ENCODE data around the gene NID1. TPM values are rescaled to one million over a fixed set of nuclear protein-coding genes. Genes with fewer than 3 reads are reported as not detected.

NID1 gene
- total RNA-seq, 1 donor, result 204 TPM

DNA sequence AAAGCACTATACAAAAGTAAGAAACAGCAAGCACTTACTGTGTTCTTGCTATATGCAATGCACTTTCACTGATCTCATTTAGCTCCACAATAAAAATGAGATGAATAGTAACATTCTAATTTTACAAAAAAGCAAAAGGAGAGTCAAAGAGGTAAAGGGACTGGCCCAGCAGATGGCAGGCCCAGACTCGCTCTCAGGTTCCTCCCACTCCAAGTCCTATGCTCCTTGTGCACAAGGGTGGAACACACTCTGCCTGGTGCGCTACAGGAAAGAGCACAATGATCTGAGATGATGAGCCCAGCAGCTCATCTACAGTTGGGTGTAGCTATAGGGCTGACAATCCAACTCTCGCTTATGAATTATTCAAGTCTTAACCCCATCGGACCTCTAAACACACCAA lies 104.1 kb downstream of the NID1 start:
- no peak for DNase-seq (ENCODE audit: low read depth)
- no peak overlapping the region for H3K4me3 ChIP-seq (ENCODE audit: low read depth, low read length)
- TF ChIP-seq CTCF (IDR thresholded peaks at IDR 0.05; ENCODE audit: insufficient read depth, low read depth, low read length), result no peak

- no peak for TF ChIP-seq CTCF (IDR thresholded peaks at IDR 0.05; ENCODE audit: insufficient read depth, low read depth, low read length)
- no peak overlapping the region for H3K4me3 ChIP-seq (ENCODE audit: low read depth, low read length)
- no peak for DNase-seq (ENCODE audit: low read depth)
Measured at GRCh38 chr1:235958021-235958420, 106.9 kb downstream of the NID1 start.

DNA sequence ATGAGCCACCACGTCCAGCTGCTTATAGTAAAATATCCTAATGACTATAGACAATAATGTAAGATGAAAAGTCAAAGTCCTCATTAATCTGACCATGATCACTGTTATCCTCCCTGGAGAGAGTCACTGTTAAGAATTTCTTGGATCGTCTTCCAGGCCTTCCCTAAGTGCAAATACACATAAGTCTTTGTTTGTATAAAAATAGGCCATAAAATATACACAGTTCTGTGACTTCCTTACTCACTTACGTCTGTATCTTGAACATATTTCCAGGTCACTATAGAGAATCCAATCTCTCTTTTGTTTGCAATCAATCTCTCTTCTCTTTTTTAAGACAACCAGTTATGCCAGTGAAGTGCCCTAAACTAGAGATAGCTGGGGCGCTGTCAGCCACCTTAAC lies 109.1 kb downstream of the NID1 start:
- DNase-seq (ENCODE audit: low read depth), result peak; percentile 78
- TF ChIP-seq CTCF (IDR thresholded peaks at IDR 0.05; ENCODE audit: insufficient read depth, low read depth, low read length), result no peak
- no peak overlapping the region for H3K4me3 ChIP-seq (ENCODE audit: low read depth, low read length)

DNA sequence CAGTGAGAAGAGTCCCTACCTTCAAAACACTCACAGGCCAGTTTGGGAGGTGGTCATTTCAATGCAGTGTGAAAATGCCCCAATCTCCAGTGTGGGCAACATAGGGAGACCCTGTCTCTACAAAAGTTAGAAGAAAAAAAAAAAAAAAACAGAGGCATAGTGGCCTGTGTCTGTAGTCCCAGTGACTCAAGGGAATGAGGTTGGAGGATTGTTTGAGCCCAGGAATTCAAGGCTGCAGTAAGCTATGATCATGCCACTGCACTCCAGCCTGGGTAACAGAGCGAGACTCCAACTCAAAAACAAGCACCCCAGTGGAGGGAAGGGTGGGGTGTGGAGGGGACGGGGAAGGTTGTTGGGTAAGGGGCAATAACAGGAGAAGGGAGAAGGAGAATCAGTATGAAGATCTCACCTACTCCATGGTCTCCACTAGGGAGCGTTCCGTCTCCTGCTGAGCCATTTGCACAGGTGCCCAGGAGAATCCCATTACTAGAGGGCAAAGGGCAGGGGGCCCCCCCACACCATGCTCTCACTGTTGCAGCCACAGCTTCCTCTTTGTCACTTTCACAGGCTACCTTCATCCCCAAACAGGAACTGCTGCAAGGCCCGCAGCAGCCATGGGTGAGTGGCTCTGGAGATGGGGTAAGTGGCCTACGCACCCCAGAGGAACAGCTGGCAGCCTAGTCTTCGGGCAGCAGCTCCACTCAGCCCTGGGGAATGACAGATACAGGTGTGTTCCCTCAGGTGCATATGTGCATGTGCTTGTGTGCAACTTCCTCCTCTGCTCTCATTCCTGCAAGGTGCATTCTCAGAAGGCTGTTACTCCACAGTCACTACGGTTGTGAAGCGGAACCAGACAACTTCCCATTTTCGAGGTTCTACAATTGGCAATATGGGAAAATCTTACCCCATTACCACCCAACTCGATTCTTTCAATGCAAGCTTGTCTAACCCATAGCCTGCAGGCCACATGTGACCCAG lies 110.3 kb downstream of the NID1 start:
- no peak overlapping the region for H3K4me3 ChIP-seq (ENCODE audit: low read depth, low read length)
- DNase-seq (ENCODE audit: low read depth), result no peak
- no peak for TF ChIP-seq CTCF (IDR thresholded peaks at IDR 0.05; ENCODE audit: insufficient read depth, low read depth, low read length)

DNA sequence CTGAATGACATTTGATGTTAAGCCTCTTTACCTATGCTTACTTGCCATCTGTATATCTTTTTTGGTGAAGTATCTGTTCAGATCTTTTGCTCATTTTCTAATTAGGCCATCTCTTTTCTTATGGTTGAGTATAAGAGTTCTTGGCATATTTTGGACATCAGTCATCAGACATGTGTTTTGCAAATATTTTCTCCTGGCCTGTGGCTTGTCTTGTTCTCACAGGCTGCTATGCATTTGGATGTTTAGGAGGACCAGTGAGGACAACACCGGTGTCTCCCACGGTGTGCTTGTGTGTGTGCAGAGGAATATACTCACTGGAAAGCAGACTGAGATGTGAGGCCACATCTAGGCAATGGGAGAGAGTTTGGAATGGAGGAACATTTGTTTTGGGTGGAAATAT lies 111.1 kb downstream of the NID1 start:
- no peak overlapping the region for H3K4me3 ChIP-seq (ENCODE audit: low read depth, low read length)
- no peak for TF ChIP-seq CTCF (IDR thresholded peaks at IDR 0.05; ENCODE audit: insufficient read depth, low read depth, low read length)
- DNase-seq (ENCODE audit: low read depth), result peak; percentile 91

- TF ChIP-seq CTCF (IDR thresholded peaks at IDR 0.05; ENCODE audit: insufficient read depth, low read depth, low read length), result no peak
- H3K4me3 ChIP-seq (ENCODE audit: low read depth, low read length), result no peak overlapping the region
- DNase-seq (ENCODE audit: low read depth), result no peak
Measured at GRCh38 chr1:235952950-235953615, 111.8 kb downstream of the NID1 start.

Data from fibroblast of villous mesenchyme (primary cell).